ENCODE measurements around the gene CALD1. TPM values are rescaled to one million over a fixed set of nuclear protein-coding genes. Genes with fewer than 3 reads are reported as not detected.

CALD1 gene
- total RNA-seq, 1 experiment from 2014 or later, result 147 TPM

DNA sequence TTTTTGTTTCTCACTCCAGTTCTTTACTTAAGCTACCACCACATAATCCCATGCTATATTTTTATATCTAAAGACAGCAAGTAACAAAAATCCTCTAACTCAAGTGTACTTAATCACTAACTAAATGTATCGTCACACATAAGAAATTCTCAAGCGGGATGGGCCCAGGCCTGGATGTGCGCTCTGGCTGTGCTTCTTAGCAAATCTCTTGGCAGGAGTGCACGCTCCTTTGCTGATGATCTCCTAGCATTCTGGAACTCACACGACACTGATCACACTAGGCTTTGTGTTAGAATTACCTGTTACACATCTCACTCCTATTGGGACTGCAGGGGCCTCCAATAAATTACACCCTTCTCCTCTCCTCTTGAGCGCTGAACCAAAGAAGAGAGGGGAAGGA, 46.7 kb upstream of the CALD1 start (continued):
- TF ChIP-seq TP53 (CRISPR knock-in tag; IDR thresholded peaks at IDR 0.05), result no peak
- TF ChIP-seq NFE2L1 (CRISPR knock-in tag; IDR thresholded peaks at IDR 0.05), result no peak
- no peak for TF ChIP-seq JAZF1 (CRISPR knock-in tag; IDR thresholded peaks at IDR 0.05)
- no peak for TF ChIP-seq FOXK1 (CRISPR knock-in tag; IDR thresholded peaks at IDR 0.05)
- TF ChIP-seq GABPB1 (CRISPR knock-in tag; IDR thresholded peaks at IDR 0.05), result no peak
- no peak for TF ChIP-seq RELA (CRISPR knock-in tag; IDR thresholded peaks at IDR 0.05; ENCODE audit: borderline replicate concordance)

DNA sequence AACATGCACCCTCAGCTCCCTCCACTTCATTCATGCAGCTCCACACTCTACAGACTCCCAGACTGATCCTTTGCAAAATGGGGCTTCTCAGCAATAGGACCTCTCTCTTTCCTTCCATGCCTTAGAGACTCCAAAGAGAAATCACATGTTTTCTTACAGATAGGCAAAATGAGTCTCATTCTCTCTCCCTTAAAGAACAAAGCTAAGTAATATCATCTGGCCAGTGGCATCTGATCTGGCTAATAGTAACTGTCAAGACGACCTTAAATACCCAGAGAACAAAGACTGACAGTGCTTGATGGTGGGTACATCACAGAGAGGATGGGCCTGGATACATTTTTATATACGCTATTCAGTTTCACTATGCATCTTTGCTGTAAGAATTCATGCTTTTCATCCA, 43.1 kb upstream of the CALD1 start:
- no peaks in the 10 kb centered on the region for H3K36me3 Mint-ChIP-seq
- H3K27ac Mint-ChIP-seq, result no peak overlapping the region
- TF ChIP-seq, protein P1, sequence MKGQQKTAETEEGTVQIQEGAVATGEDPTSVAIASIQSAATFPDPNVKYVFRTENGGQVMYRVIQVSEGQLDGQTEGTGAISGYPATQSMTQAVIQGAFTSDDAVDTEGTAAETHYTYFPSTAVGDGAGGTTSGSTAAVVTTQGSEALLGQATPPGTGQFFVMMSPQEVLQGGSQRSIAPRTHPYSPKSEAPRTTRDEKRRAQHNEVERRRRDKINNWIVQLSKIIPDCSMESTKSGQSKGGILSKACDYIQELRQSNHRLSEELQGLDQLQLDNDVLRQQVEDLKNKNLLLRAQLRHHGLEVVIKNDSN (CRISPR knock-in tag; IDR thresholded peaks at IDR 0.05), result no peak
- TF ChIP-seq, protein P2, sequence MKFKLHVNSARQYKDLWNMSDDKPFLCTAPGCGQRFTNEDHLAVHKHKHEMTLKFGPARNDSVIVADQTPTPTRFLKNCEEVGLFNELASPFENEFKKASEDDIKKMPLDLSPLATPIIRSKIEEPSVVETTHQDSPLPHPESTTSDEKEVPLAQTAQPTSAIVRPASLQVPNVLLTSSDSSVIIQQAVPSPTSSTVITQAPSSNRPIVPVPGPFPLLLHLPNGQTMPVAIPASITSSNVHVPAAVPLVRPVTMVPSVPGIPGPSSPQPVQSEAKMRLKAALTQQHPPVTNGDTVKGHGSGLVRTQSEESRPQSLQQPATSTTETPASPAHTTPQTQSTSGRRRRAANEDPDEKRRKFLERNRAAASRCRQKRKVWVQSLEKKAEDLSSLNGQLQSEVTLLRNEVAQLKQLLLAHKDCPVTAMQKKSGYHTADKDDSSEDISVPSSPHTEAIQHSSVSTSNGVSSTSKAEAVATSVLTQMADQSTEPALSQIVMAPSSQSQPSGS (CRISPR knock-in tag; IDR thresholded peaks at IDR 0.05; ENCODE audit: borderline replicate concordance, low read depth), result no peak
- TF ChIP-seq ATF1 (CRISPR knock-in tag; IDR thresholded peaks at IDR 0.05) (no peak), JAZF1 (CRISPR knock-in tag; IDR thresholded peaks at IDR 0.05) (no peak), ZNF671 (CRISPR knock-in tag; IDR thresholded peaks at IDR 0.05) (no peak), TEAD4 (CRISPR knock-in tag; IDR thresholded peaks at IDR 0.05) (no peak), ZNF138 (CRISPR knock-in tag; conservative IDR thresholded peaks at IDR 0.05) (no peak), NFYB (CRISPR knock-in tag; conservative IDR thresholded peaks at IDR 0.05; ENCODE audit: low read depth) (no peak), MXD4 (CRISPR knock-in tag; IDR thresholded peaks at IDR 0.05; ENCODE audit: borderline replicate concordance) (no peak), SMAD4 (CRISPR knock-in tag; IDR thresholded peaks at IDR 0.05) (no peak)
- TF ChIP-seq, protein P3, sequence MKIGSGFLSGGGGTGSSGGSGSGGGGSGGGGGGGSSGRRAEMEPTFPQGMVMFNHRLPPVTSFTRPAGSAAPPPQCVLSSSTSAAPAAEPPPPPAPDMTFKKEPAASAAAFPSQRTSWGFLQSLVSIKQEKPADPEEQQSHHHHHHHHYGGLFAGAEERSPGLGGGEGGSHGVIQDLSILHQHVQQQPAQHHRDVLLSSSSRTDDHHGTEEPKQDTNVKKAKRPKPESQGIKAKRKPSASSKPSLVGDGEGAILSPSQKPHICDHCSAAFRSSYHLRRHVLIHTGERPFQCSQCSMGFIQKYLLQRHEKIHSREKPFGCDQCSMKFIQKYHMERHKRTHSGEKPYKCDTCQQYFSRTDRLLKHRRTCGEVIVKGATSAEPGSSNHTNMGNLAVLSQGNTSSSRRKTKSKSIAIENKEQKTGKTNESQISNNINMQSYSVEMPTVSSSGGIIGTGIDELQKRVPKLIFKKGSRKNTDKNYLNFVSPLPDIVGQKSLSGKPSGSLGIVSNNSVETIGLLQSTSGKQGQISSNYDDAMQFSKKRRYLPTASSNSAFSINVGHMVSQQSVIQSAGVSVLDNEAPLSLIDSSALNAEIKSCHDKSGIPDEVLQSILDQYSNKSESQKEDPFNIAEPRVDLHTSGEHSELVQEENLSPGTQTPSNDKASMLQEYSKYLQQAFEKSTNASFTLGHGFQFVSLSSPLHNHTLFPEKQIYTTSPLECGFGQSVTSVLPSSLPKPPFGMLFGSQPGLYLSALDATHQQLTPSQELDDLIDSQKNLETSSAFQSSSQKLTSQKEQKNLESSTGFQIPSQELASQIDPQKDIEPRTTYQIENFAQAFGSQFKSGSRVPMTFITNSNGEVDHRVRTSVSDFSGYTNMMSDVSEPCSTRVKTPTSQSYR (CRISPR knock-in tag; IDR thresholded peaks at IDR 0.05), result no peak
- TF ChIP-seq, protein P4, sequence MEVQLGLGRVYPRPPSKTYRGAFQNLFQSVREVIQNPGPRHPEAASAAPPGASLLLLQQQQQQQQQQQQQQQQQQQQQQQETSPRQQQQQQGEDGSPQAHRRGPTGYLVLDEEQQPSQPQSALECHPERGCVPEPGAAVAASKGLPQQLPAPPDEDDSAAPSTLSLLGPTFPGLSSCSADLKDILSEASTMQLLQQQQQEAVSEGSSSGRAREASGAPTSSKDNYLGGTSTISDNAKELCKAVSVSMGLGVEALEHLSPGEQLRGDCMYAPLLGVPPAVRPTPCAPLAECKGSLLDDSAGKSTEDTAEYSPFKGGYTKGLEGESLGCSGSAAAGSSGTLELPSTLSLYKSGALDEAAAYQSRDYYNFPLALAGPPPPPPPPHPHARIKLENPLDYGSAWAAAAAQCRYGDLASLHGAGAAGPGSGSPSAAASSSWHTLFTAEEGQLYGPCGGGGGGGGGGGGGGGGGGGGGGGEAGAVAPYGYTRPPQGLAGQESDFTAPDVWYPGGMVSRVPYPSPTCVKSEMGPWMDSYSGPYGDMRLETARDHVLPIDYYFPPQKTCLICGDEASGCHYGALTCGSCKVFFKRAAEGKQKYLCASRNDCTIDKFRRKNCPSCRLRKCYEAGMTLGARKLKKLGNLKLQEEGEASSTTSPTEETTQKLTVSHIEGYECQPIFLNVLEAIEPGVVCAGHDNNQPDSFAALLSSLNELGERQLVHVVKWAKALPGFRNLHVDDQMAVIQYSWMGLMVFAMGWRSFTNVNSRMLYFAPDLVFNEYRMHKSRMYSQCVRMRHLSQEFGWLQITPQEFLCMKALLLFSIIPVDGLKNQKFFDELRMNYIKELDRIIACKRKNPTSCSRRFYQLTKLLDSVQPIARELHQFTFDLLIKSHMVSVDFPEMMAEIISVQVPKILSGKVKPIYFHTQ (CRISPR knock-in tag; IDR thresholded peaks at IDR 0.05), result no peak
- TF ChIP-seq, protein P5, sequence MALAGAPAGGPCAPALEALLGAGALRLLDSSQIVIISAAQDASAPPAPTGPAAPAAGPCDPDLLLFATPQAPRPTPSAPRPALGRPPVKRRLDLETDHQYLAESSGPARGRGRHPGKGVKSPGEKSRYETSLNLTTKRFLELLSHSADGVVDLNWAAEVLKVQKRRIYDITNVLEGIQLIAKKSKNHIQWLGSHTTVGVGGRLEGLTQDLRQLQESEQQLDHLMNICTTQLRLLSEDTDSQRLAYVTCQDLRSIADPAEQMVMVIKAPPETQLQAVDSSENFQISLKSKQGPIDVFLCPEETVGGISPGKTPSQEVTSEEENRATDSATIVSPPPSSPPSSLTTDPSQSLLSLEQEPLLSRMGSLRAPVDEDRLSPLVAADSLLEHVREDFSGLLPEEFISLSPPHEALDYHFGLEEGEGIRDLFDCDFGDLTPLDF (CRISPR knock-in tag; IDR thresholded peaks at IDR 0.05), result no peak
- TF ChIP-seq, protein P6, sequence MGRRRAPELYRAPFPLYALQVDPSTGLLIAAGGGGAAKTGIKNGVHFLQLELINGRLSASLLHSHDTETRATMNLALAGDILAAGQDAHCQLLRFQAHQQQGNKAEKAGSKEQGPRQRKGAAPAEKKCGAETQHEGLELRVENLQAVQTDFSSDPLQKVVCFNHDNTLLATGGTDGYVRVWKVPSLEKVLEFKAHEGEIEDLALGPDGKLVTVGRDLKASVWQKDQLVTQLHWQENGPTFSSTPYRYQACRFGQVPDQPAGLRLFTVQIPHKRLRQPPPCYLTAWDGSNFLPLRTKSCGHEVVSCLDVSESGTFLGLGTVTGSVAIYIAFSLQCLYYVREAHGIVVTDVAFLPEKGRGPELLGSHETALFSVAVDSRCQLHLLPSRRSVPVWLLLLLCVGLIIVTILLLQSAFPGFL (CRISPR knock-in tag; IDR thresholded peaks at IDR 0.05; ENCODE audit: borderline replicate concordance), result no peak
- TF ChIP-seq, protein P7, sequence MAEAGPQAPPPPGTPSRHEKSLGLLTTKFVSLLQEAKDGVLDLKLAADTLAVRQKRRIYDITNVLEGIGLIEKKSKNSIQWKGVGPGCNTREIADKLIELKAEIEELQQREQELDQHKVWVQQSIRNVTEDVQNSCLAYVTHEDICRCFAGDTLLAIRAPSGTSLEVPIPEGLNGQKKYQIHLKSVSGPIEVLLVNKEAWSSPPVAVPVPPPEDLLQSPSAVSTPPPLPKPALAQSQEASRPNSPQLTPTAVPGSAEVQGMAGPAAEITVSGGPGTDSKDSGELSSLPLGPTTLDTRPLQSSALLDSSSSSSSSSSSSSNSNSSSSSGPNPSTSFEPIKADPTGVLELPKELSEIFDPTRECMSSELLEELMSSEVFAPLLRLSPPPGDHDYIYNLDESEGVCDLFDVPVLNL (CRISPR knock-in tag; IDR thresholded peaks at IDR 0.05; ENCODE audit: borderline replicate concordance, low read depth), result no peak
- TF ChIP-seq, protein P8, sequence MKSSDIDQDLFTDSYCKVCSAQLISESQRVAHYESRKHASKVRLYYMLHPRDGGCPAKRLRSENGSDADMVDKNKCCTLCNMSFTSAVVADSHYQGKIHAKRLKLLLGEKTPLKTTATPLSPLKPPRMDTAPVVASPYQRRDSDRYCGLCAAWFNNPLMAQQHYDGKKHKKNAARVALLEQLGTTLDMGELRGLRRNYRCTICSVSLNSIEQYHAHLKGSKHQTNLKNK (CRISPR knock-in tag; IDR thresholded peaks at IDR 0.05), result no peak
- TF ChIP-seq, protein P9, sequence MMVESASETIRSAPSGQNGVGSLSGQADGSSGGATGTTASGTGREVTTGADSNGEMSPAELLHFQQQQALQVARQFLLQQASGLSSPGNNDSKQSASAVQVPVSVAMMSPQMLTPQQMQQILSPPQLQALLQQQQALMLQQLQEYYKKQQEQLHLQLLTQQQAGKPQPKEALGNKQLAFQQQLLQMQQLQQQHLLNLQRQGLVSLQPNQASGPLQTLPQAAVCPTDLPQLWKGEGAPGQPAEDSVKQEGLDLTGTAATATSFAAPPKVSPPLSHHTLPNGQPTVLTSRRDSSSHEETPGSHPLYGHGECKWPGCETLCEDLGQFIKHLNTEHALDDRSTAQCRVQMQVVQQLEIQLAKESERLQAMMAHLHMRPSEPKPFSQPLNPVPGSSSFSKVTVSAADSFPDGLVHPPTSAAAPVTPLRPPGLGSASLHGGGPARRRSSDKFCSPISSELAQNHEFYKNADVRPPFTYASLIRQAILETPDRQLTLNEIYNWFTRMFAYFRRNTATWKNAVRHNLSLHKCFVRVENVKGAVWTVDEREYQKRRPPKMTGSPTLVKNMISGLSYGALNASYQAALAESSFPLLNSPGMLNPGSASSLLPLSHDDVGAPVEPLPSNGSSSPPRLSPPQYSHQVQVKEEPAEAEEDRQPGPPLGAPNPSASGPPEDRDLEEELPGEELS (CRISPR knock-in tag; IDR thresholded peaks at IDR 0.05), result no peak

More for the DNA sequence above, 43.1 kb upstream of the CALD1 start:
- Mint-ChIP-seq H3K4me1 (no peaks in the 10 kb centered on the region), H3K27me3 (ENCODE audit: low read depth) (peaks cover 2% of the 10 kb centered on the region; the same call in 1 of the 2 replicates), H3K4me3 (no peak overlapping the region), H3K9me3 (no peaks in the 10 kb centered on the region)
- ATAC-seq (no peak), DNase-seq (ENCODE audit: low spot score) (no peak)
- CTCF ChIA-PET, result interaction anchor here (1.0 kb wide), 1 partner anchor 12 kb away, joined by 3 read pairs; no protein-coding TSS in a partner anchor
- POLR2A ChIA-PET, result no interaction called here

Measured in WTC11 (cell line).